ENCODE measurements around the gene TRIM49C.
"Not testable (repeated sequence)": the region's sequence is repeated elsewhere in the genome, so short reads cannot be mapped to it uniquely, and the experiment has no call there.

Gene TRIM49C

GRCh38 chr11:90030806-90031205 lies at the start of gene TRIM49C:
Gene TRIM49C, plus strand, starts transcription at chr11:90031106. Its CDS starts 4,106 bp downstream, at chr11:90035212.
- H3K27me3 ChIP-seq (replicated peaks; ENCODE audit: control insufficient read depth, insufficient read depth, low read length); H3K4me1 ChIP-seq (ENCODE audit: control insufficient read depth, insufficient read depth, low read length); H3K9me3 ChIP-seq (ENCODE audit: control insufficient read depth, low read length); H3K4me3 ChIP-seq (ENCODE audit: low read length); DNase-seq (ENCODE audit: low read depth); H3K36me3 ChIP-seq (ENCODE audit: control insufficient read depth, insufficient read depth, low read length, severe bottlenecking); H3K9ac ChIP-seq (ENCODE audit: low read length): not testable (repeated sequence)

DNA sequence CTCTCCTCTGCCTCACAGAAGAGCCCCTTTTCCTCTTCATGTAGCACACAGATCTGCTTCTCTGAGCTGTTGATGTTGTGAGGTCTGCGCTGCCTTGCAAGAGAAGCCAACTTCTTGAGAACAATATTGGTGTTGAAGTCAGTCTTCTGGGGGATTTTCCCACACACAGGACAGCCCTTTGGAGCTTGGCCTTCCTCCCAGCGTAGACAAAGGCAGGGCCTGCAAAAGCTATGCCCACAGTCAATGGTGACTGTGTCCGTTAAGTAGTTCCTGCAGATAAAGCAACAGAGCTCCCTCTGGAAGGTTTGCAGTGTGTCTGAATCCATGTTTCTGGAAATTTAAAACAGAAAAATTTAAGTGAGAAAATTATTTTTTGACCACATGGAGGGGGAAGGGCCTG lies 6.7 kb upstream of the TRIM49C start:
- H3K4me3 ChIP-seq (ENCODE audit: low read length); H3K36me3 ChIP-seq (ENCODE audit: control insufficient read depth, insufficient read depth, low read length, severe bottlenecking); H3K9me3 ChIP-seq (ENCODE audit: control insufficient read depth, low read length); H3K9ac ChIP-seq (ENCODE audit: low read length); H3K4me1 ChIP-seq (ENCODE audit: control insufficient read depth, insufficient read depth, low read length); DNase-seq (ENCODE audit: low read depth); H3K27me3 ChIP-seq (replicated peaks; ENCODE audit: control insufficient read depth, insufficient read depth, low read length): not testable (repeated sequence)

DNA sequence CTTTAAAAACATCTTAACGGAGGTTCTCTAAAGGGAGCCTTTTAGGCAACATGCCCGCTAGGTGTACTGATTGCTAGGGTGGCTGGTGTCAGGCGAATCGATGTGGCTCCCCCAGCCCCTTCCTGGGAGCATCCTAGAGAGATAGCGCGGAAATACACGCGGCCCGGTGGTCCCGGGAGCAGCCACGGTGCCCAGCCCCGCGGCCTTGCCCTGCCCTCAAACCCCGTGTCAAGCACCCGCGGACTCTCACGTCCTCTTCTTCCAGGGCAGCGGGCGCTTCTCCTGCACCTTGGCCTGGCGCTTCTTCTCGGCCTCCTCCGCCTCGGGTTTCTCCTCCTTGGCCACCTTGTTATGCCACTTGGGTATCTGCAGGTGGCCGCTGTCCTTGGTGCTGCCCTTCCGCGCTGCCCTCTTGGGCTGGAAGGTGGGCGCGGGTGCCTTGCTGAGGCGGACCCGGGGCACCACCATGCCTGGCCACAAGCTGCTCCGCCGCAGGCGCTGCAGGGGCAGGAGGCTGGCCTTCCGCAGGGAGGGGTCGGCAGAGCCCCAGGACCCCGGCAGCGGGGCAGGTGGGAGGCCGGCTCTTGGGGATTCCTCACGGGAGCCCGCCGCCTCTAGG lies 20.8 kb downstream of the TRIM49C start:
- H3K4me1 ChIP-seq (ENCODE audit: control insufficient read depth, insufficient read depth, low read length); H3K27me3 ChIP-seq (replicated peaks; ENCODE audit: control insufficient read depth, insufficient read depth, low read length); H3K9me3 ChIP-seq (ENCODE audit: control insufficient read depth, low read length); H3K9ac ChIP-seq (ENCODE audit: low read length); H3K36me3 ChIP-seq (ENCODE audit: control insufficient read depth, insufficient read depth, low read length, severe bottlenecking); H3K4me3 ChIP-seq (ENCODE audit: low read length); DNase-seq (ENCODE audit: low read depth): not testable (repeated sequence)

- H3K9me3 ChIP-seq (ENCODE audit: control insufficient read depth, low read length); H3K4me1 ChIP-seq (ENCODE audit: control insufficient read depth, insufficient read depth, low read length); H3K36me3 ChIP-seq (ENCODE audit: control insufficient read depth, insufficient read depth, low read length, severe bottlenecking); H3K4me3 ChIP-seq (ENCODE audit: low read length); H3K9ac ChIP-seq (ENCODE audit: low read length); DNase-seq (ENCODE audit: low read depth); H3K27me3 ChIP-seq (replicated peaks; ENCODE audit: control insufficient read depth, insufficient read depth, low read length): not testable (repeated sequence)
Observed at GRCh38 chr11:90052311-90052710, 21.4 kb downstream of the TRIM49C start.

GRCh38 chr11:90053545-90053944 lies 22.6 kb downstream of the TRIM49C start:
- not testable (repeated sequence) for DNase-seq (ENCODE audit: low read depth); H3K4me1 ChIP-seq (ENCODE audit: control insufficient read depth, insufficient read depth, low read length); H3K27me3 ChIP-seq (replicated peaks; ENCODE audit: control insufficient read depth, insufficient read depth, low read length); H3K9ac ChIP-seq (ENCODE audit: low read length); H3K9me3 ChIP-seq (ENCODE audit: control insufficient read depth, low read length); H3K36me3 ChIP-seq (ENCODE audit: control insufficient read depth, insufficient read depth, low read length, severe bottlenecking); H3K4me3 ChIP-seq (ENCODE audit: low read length)

DNA sequence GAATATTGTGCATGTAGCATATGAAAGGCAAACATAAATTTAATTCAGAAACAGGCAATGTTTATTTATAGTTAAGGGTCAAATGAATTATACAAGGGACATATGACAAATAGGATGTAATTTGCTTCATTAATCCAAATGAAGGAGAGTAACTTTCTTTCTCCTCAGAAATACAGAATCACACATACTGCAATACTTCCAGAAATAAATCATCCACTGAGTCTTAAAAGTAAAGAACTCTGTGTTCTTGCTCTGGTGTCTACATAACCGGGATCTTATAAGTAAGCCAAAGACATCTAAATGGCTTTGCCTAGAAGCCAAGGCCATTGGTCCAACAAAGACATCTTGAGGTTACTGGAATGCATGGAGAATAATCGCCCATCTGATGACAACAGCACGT lies 54.7 kb downstream of the TRIM49C start, which contains the start of gene UBTFL1:
Gene UBTFL1, plus strand, starts transcription at position 301 of the 400 bp plus-strand sequence. Its CDS starts 0 bp downstream, at position 301.
- not testable (repeated sequence) for H3K36me3 ChIP-seq (ENCODE audit: control insufficient read depth, insufficient read depth, low read length, severe bottlenecking); H3K4me1 ChIP-seq (ENCODE audit: control insufficient read depth, insufficient read depth, low read length); DNase-seq (ENCODE audit: low read depth); H3K4me3 ChIP-seq (ENCODE audit: low read length); H3K27me3 ChIP-seq (replicated peaks; ENCODE audit: control insufficient read depth, insufficient read depth, low read length); H3K9me3 ChIP-seq (ENCODE audit: control insufficient read depth, low read length); H3K9ac ChIP-seq (ENCODE audit: low read length)

DNA sequence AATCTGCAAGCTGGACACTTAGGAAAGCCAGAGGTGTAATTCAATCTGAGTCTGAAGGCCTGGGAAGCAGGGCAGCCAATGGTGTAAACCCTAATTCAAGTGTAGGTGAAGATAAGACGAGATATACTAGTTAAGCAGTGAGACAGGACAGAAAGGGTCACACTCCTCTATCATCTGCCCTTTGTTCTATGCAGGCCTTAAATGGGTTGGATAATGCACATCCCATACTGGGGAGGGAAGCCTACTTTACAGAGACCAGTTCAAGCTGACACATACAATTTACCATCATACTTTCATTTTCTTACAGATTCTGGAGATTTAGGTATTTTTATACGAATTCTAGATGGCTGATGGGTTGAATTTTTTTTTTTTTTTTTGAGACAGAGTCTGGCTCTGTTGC lies 57.8 kb downstream of the TRIM49C start:
- not testable (repeated sequence) for H3K4me3 ChIP-seq (ENCODE audit: low read length); H3K9ac ChIP-seq (ENCODE audit: low read length); H3K4me1 ChIP-seq (ENCODE audit: control insufficient read depth, insufficient read depth, low read length); H3K9me3 ChIP-seq (ENCODE audit: control insufficient read depth, low read length); H3K27me3 ChIP-seq (replicated peaks; ENCODE audit: control insufficient read depth, insufficient read depth, low read length); DNase-seq (ENCODE audit: low read depth); H3K36me3 ChIP-seq (ENCODE audit: control insufficient read depth, insufficient read depth, low read length, severe bottlenecking)
